ENCODE data around the gene PXMP4.

The PXMP4 gene

GRCh38 chr20:33656783-33657703 lies 63.1 kb downstream of the PXMP4 start:
- Histone ChIP-seq H3K27ac (ENCODE audit: low read depth, low read length) (no peak overlapping the region), H3K27me3 (ENCODE audit: control insufficient read depth, insufficient read depth, low read length) (no peaks in the 10 kb centered on the region), H3K36me3 (ENCODE audit: control insufficient read depth, insufficient read depth, low read length) (peaks cover 34% of the 10 kb centered on the region), H3K4me3 (ENCODE audit: low read depth, low read length) (no peak overlapping the region), H3K9ac (ENCODE audit: low read length) (no peak overlapping the region), H3K9me3 (ENCODE audit: control insufficient read depth, insufficient read depth, low read depth, low read length) (no peaks in the 10 kb centered on the region), H3K4me1 (ENCODE audit: control insufficient read depth, insufficient read depth, low read length) (peaks cover 11% of the 10 kb centered on the region)

DNA sequence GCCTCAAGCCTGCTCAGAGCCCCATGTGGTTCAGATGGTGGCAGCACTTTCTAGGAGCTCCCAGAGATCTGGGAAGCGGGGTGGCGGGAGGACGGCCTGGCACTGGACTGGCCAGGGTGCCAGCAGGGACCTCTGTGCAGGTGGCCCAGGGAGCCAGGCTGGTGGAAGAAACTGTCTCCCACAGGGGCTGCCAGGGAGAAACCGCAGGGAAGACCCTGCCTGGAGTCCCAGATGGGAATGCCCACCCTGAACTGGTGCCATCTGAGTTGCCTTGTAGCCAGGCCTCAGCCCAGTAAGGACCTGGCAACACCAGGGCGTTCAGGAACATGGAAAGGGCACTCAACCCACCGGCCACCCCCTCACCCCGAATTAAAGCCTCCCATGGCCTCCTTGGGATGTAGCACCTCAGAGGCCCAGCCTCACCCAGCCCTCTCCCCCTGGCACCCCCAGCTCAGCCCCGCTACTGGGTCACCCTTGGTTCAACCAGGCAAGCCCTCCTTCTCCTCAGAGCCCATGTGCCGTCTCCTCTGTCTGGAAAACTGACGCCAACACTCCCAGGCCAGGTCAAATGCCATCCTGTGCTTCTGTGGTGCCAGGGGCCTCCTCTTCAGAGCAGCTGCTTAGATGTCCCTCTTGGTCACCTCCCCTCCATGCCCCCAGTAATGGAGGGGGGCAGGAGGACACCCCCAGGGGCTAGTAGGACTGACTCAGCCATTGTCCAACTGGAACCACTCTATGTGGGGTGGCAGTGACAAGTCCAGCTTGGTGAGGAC lies 63.9 kb downstream of the PXMP4 start:
- Histone ChIP-seq H3K27me3 (ENCODE audit: control insufficient read depth, insufficient read depth, low read length) (no peaks in the 10 kb centered on the region), H3K4me1 (ENCODE audit: control insufficient read depth, insufficient read depth, low read length) (peaks cover 11% of the 10 kb centered on the region), H3K4me3 (ENCODE audit: low read depth, low read length) (no peak overlapping the region), H3K9me3 (ENCODE audit: control insufficient read depth, insufficient read depth, low read depth, low read length) (no peaks in the 10 kb centered on the region), H3K9ac (ENCODE audit: low read length) (no peak overlapping the region), H3K36me3 (ENCODE audit: control insufficient read depth, insufficient read depth, low read length) (peaks cover 34% of the 10 kb centered on the region), H3K27ac (ENCODE audit: low read depth, low read length) (no peak overlapping the region)

- no peak overlapping the region for H3K9ac ChIP-seq (ENCODE audit: low read length)
- H3K9me3 ChIP-seq (ENCODE audit: control insufficient read depth, insufficient read depth, low read depth, low read length) = no peaks in the 10 kb centered on the region
- H3K27ac ChIP-seq (ENCODE audit: low read depth, low read length) = no peak overlapping the region
- no peak overlapping the region for H3K4me3 ChIP-seq (ENCODE audit: low read depth, low read length)
- no peaks in the 10 kb centered on the region for H3K27me3 ChIP-seq (ENCODE audit: control insufficient read depth, insufficient read depth, low read length)
- peaks cover 11% of the 10 kb centered on the region for H3K4me1 ChIP-seq (ENCODE audit: control insufficient read depth, insufficient read depth, low read length)
- H3K36me3 ChIP-seq (ENCODE audit: control insufficient read depth, insufficient read depth, low read length) = peaks cover 28% of the 10 kb centered on the region
Observed at GRCh38 chr20:33655164-33655563, 64.9 kb downstream of the PXMP4 start.

DNA sequence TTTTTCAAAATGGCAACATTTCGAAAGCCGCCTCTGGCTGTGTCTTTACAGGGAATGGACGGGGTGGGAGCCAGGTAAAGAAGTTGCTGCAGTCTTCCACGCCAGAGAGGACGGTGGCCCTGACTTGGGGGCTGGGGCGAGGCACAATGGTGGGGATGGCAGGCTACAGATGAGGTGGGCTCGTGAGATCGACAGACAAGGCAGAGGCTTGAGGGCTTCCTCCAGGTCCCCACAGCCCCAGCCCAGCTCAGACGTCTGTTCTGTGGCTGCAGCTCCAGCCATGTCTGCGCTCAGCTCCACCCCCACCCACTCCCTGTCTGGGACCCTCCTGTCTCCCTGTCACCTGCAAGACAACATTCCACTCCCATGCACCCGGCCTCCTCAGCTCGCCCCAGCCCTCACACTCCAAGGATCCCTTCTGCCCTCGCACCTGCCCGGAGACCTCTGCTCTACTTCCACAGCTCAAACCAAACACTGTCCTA lies 65.4 kb downstream of the PXMP4 start:
- no peak overlapping the region for H3K4me3 ChIP-seq (ENCODE audit: low read depth, low read length)
- no peak overlapping the region for H3K9ac ChIP-seq (ENCODE audit: low read length)
- H3K27ac ChIP-seq (ENCODE audit: low read depth, low read length) = no peak overlapping the region
- H3K27me3 ChIP-seq (ENCODE audit: control insufficient read depth, insufficient read depth, low read length) = no peaks in the 10 kb centered on the region
- H3K36me3 ChIP-seq (ENCODE audit: control insufficient read depth, insufficient read depth, low read length) = peaks cover 24% of the 10 kb centered on the region
- H3K9me3 ChIP-seq (ENCODE audit: control insufficient read depth, insufficient read depth, low read depth, low read length) = no peaks in the 10 kb centered on the region
- peaks cover 11% of the 10 kb centered on the region for H3K4me1 ChIP-seq (ENCODE audit: control insufficient read depth, insufficient read depth, low read length)

GRCh38 chr20:33653900-33654596 lies 66.1 kb downstream of the PXMP4 start:
- Histone ChIP-seq H3K27me3 (ENCODE audit: control insufficient read depth, insufficient read depth, low read length) (no peaks in the 10 kb centered on the region), H3K9me3 (ENCODE audit: control insufficient read depth, insufficient read depth, low read depth, low read length) (no peaks in the 10 kb centered on the region), H3K27ac (ENCODE audit: low read depth, low read length) (no peak overlapping the region), H3K36me3 (ENCODE audit: control insufficient read depth, insufficient read depth, low read length) (peaks cover 22% of the 10 kb centered on the region), H3K4me3 (ENCODE audit: low read depth, low read length) (no peak overlapping the region), H3K9ac (ENCODE audit: low read length) (no peak overlapping the region), H3K4me1 (ENCODE audit: control insufficient read depth, insufficient read depth, low read length) (peaks cover 11% of the 10 kb centered on the region)

DNA sequence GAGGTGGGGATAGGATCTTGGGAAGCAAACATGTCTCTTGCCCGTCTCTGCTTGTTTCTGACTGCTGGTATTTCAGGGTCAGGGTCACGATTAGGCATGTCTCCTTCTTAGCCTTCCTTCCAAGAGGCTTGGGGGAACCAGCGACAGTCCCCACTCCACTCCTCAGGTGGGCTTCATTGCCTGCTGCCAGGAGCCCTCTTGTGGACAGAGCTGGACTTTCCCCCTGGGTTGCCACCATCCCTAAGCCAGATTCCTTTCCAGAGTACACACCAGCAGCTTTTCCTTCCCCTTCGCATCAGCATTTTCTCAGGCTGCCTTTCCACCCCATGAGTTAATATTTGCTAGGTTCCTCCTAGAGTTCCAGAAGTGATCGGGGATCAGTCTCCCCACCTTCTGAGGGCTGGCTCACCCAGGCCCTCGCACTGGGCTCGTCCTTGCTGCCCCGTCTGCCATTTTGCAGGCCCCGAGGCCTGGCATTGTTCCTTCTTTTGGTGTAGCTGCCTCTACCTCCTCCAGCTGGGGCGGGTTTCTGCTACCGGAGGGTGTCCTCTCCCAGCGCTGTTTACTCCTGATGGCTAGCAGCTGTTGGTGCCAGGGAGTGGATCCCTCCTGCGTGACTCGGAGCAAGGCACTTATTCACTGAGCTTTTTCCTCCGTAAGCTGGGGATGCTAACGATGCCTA lies 66.8 kb downstream of the PXMP4 start:
- Histone ChIP-seq H3K27ac (ENCODE audit: low read depth, low read length) (no peak overlapping the region), H3K9ac (ENCODE audit: low read length) (no peak overlapping the region)

More for the DNA sequence above, 66.8 kb downstream of the PXMP4 start:
- peaks cover 15% of the 10 kb centered on the region for H3K36me3 ChIP-seq (ENCODE audit: control insufficient read depth, insufficient read depth, low read length)
- peaks cover 11% of the 10 kb centered on the region for H3K4me1 ChIP-seq (ENCODE audit: control insufficient read depth, insufficient read depth, low read length)
- H3K27me3 ChIP-seq (ENCODE audit: control insufficient read depth, insufficient read depth, low read length) = no peaks in the 10 kb centered on the region
- H3K9me3 ChIP-seq (ENCODE audit: control insufficient read depth, insufficient read depth, low read depth, low read length) = no peaks in the 10 kb centered on the region
- H3K4me3 ChIP-seq (ENCODE audit: low read depth, low read length) = no peak overlapping the region
